ENCODE data around the gene PPY.

DNA sequence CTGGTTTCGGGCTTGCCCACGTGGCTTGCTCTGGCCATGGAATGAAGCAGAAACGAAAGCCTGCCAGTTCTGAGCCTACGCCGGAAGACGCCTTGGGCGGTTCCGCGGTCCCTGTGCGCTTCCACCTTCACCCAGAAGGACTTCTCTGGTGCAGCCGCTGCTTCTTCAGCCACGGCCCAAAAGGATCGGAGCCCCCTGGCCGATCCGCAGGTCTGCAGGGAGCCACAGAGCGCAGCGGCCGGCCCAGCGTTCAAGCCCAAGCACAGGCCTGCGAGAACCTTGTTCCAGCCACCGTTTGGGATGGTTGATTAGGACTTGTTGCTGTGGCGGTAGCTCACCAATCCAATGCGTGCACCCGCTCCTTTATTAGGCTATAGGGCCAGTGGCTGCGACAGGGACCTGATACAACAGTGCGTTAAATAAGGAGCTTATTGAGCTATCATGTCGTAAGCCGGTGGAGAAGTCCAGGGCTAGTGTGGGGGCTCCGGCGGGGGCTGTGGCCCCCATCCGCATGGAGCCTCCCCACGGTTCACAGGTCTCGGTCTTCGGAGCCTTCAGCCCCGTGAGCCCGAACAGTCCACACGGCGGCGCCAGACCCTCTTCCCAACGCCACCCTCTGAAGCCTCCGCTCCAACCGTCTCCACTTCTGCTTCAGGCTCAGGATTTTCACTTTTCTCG lies 24.8 kb downstream of the PPY start:
- TF ChIP-seq POLR2A (IDR thresholded peaks at IDR 0.05; ENCODE audit: low read length) (no peak), GATA1 (IDR thresholded peaks at IDR 0.05; ENCODE audit: low read depth, low read length) (no peak)

Measured in erythroblast (primary cell).